GM21447 (cell line): ENCODE measurements around the gene ABITRAM.
"Not testable (repeated sequence)": the region's sequence is repeated elsewhere in the genome, so short reads cannot be mapped to it uniquely, and the experiment has no call there.

Experiments used
- ATAC-seq: cut with Tn5 transposase; IDR thresholded peaks from one replicate; pipeline ENCODE4 v1.9.1; 2021; ENCODE audit not compliant: unreplicated experiment

ABITRAM gene, protein sequence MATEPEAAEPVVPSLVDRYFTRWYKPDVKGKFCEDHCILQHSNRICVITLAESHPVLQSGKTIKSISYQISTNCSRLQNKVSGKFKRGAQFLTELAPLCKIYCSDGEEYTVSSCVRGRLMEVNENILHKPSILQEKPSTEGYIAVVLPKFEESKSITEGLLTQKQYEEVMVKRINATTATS

DNA sequence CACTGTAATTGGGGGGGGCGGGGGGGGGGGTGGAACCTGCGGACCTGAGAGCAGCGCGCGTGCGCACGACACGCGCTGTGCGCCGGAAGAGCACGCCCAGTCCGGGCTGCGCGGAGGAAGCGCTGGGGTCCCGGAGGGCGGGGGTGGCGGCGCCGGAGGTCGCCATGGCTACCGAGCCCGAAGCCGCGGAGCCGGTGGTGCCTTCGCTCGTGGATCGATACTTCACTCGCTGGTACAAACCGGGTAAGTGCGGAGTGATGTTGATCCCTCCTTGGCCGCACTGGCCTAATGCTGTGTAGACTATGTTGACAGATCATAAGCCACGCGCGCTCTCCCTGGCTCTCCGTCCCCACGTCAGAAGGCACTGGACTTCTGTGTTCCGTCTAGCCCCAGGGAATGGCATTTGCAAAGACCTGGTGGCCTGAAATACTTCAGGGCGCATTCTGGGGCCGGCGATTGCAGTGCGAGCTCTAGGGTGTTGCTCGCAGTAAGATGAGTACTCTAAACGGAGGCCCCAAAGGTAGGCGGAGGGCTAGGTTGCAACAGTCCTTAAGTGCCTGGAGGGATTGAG lies at the start of gene ABITRAM:
ABITRAM (plus strand) TSS at position 78 of the 571 bp plus-strand sequence; CDS start at position 165, 87 bp downstream.
- ATAC-seq, result peak; percentile 78

DNA sequence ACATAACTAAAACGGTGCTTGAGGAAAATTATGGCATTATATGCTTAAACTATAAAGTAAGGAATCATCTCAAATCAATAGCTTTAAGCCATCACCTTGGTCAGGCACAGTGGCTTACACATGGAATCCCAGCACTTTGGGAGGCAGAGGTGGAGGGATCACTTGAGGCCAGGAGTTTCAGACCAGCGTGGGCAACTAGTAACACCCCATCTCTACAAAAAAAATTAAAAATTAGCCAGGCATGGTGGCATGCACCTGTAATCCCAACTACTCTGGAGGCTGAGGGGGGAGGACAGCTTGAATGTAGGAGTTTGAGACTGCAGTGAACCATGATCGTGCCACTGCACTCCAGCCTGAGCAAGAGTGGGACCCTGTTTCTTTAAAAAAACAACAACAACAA lies 49.5 kb upstream of the ABITRAM start:
- ATAC-seq, result no peak

DNA sequence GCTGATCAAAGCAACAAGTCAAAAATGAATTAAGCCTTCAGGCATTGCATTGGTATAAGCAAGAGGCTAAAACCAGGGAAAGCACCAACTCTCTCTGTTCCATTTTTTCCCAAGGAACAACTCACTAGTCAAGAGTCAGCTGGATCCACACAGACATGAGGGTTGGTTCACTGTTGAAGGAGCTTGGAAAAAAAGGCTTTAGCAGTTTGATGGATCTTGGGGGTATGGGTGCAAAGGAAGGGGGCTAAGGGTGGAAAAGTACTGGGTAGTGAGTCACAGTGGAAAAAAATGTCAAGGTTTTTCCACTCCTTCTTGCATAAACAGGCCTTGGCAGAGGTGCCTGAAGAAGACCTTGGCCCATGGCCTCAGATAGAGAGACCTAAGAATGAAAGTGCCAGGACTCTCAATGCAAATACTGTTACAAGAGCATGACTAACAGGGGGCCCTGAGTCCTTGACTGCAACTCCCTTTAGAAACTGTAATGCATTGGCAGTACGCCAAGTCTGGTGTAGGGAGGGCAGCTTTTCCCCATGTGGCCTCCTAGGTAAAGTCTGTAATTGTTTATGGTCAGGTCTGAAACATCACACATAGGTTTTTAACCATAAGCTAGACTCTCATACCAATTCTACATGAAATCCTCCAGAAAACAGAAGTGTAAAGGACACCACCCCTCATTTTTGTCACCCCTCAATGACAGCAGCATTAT lies 48.4 kb upstream of the ABITRAM start:
- peak; percentile 99 for ATAC-seq

DNA sequence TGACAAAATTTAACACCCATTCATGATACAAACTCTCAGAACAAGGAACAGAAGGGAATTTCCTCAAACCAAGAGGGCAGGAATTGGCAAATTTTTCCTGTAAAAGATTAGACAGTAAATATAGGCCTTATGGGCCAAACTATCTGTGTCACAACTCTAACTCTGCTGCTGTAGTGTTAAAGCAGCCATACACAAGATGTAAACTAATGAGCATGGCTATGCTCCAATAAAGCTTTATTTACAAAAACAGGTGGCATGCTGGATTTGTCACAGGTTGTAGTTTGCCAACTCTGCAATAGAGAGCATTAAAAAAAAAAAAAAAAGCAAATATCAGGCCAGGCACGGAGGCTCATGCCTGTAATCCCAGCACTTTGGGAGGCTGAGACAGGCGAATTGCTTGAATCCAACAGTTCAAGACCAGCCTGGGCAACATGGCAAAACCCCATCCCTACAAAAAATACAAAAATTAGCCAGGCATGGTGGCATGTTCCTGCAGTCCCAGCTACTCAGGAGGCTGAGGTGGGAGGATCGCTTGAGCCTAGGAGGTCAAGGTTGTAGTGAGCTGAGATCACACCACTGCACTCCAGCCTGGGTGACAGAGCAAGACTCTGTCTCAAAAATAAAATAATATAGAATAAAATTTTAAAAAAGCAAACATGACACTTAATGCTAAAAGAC lies 47.5 kb upstream of the ABITRAM start:
- not testable (repeated sequence) for ATAC-seq

DNA sequence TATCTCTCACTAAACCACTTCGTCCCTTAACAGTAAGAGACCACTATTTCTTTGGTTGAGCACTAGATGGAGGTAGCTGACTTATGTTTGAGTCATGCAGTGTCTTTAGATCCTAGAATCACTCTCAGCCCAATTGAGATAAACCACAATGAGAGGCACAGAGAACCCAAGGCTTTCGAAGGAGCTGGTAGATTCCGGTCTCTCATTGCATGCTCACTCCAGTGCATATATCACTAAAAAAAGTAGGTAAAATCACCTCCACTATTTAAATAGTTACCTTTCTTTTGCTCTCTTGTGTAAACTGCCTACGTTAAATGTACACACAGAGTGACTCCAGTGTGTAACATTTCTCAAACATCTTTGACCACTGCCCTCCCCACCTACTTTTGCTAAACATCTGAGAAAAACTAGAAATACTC lies 44.5 kb upstream of the ABITRAM start:
- no peak for ATAC-seq

DNA sequence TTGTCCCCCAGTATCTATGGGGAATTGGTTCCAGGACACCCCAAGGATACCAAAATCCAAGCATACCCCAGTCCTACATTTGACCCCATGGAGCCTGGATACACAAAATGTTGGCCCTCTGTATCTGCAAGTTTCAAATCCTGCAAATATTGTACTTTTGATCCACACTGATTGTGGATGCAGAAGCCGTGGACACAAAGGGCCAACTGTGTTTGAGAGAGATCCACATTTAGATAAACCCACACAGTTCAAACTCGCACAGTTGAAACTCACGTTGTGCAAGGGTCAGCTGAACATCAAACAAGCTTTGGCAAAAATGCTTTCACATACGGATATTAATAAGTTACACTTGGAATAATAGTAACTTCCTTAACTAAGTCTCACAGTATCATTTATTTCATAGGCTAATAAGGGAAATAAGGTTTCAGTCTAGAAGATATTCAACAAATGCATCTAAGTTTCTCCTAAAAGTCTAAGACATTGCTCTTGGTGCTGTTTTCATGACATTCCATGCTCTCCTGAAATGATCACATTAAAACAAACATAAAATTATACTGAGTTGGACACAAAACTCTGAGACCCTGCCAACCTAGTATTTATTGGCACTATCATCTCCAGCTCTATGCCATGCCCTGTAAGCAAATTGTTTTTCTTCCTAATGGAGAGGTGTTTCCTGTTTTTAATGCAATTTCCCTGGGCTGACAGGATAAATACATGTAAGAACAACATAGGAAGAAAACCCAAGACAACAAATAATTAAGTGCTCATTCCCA lies 39.8 kb upstream of the ABITRAM start:
- no peak for ATAC-seq

DNA sequence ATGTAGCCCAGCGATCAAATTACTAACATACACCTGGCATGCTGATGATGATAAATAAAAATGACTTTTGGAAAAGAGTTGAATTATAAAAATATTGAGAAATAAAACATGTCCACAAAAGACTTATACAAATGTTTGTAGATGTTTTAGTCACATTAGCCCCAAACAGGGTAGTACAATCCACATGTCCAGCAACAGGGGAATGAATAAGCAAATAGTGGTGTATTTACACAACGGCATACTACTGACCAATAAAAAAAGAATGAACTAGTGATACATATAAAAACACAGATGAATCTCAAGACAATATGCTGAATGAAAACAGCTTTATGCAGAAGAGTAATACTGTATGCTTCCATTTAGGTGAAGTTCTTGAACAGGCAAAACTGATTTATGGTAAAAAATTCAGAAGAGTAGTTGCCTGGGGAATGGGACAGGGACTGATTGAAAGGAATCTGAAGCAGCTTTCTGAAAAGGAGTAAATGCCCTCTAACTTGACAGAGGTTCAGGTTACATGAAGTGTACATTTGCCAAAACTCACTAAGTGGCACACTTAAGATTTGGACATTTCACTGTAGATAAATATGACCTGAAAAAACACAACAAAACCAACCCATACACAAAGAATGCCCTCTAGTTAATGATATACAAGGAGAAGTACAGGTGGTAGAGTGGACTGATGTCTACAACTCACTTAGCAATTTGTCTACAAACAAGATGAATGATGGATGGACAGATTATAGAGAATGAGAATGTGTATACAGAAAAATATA lies 36.7 kb upstream of the ABITRAM start:
- ATAC-seq, result no peak

DNA sequence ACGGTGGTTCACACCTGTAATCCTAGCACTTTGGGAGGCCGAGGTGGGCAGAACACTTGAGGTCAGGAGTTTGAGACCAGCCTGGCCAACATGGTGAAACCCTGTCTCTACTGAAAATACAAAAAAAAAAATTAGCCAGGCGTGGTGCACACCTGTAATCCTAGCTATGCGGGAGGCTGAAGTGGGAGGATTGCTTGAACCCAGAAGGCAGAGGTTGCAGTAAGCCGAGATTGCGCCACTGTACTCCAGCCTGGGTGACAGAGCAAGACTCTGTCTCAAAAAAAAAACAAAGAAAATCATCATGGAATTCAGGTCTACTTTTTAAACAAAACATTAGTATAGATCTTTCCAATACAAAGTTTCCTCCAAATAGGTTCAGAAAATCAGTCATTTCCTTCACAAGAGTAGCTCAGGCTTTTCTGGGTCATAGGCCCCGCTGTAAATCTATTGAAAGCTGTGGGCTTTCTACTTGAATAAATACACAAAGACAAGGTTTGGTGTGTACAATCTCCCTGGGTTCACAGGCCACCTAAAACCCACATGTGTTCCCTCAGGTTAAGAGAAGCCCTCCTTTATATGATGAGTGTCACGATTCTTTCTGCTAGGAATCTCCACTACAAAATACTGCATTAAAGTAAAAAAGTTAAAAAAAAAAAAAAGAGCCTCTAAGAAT lies 35.0 kb upstream of the ABITRAM start:
- ATAC-seq, result not testable (repeated sequence)

DNA sequence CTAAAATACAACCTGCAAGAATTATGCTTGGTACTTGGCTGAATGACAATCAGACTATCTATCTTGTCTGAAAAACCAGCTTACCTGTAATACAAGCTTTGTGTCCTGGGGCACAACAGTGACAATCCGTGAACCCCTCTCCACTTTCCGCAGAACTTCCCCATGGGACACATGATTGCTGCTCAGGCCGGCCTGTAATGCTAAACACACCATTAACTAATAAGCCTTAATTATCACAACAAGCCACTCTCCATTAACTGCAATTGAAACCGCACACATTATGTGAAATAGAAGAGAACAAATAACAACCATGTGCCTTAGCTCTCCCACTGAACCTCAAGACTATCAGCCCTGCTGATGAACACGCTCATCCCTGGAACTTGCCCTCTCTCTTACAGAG lies 34.0 kb upstream of the ABITRAM start:
- ATAC-seq, result no peak

DNA sequence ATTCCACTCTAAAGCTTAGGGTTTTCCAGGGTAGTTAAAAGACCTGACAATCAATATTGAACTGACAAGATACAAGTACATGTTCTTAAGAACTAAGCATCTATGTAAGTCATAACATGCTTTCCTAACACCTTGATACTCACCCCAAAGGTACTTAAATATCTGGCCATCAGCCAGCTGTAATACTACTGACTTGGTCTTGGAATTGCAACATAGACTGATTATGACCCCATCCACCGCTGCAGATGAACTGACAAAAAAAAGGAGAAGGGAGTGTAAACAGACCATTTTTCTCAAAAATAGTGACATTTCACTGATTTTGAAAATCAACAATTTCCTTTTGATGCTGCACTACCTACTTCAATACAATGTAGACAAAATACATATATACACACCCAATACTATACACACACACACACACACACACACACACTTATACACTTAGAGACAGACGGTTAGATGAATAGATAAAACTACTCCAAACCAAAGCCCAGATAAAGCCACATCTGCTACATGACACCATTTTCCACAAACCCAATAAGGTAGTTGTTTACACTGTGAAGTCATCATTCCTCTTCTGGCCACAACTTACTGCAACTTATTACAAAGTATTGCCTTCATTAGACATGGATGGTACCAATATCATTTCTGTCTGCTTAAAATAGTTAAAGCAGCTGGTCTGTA lies 30.6 kb upstream of the ABITRAM start:
- no peak for ATAC-seq

DNA sequence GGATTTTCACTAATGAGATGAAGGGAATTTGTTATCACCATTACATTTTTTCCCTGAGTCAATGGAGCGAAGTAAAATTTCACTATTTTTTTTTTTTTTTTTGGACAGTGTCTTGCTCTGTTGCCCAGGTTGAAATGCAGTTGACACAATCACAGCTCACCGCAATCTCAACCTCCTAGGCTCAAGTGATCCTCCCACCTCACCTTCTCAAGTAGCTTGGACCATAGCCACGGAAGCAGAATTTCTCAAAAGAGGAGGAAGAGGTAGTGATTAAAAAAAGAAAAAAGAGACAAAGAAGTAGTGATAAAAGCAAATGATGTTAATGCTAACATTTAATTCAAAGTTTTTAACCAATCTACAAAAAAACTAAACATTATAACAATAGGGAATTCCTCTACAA lies 30.0 kb upstream of the ABITRAM start:
- no peak for ATAC-seq

DNA sequence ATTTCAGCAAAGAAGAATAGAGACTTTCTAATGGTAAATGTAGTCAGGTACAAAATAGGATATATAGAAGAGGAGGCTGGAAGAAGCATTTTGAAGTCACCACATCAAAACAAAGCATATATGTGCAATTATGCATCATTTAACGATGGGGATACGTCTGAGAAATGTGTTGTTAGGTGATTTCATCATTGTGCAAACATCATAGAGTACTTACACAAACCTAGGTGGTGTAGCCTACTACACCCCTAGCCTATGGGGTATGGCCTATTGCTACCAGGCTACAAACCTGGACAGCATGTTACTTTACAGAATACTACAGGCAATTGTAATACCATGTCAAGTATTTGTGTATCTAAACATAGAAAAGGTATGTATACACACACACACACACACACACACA lies 28.7 kb upstream of the ABITRAM start:
- ATAC-seq, result no peak

DNA sequence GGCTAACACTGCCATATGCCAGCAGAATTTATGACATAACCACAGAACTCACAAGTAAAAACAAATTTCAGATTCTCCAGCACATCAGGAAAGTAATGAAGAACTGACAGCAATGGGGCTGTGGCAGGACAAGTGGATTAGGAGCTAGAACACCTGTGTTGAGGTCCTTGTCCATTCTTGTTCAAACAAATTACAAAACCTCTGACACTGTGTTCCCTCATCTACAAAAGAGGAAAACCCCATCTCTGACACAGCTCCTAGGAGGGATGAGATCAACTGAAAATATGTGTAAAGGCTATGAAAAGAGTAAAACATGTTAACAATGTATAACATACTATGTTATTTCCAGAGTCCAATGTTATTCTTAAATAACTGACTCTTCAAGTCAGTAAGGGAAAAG lies 23.8 kb upstream of the ABITRAM start:
- no peak for ATAC-seq

DNA sequence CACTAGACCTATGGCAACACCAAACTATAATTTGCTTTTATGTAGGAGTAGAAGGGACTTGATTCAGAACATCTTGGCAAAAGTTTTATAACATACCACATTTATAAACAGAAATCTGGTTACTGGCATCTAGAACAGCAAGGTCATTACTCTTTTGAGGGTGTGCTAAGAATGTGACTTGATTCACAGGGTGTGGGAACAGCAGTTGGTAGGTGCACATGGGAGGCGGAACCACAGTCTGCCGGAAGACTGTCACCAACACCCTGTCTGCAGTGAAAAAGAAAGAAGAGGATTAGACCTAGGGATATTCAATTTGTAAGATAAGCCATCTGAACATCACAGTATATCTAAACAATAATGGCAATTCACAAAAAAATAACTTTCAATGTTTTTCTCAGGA lies 23.3 kb upstream of the ABITRAM start:
- no peak for ATAC-seq

DNA sequence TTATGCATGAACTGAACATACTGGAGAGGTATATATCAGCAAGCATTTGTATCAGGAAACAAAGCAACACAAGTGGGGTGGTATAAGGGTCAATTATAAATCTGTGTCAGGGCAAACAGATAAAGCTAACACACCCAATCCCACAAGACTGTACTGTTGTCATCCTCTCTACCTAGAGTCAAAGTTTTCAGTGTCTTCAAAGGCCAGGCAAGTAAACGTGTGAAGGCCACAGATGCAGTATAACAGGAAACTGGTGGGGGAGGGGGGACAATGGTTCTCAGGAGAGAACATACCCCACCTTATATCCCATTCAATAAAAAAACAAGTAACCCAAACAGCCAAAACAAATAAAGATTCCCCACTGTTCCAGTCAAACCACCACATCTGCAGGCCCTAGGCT lies 22.4 kb upstream of the ABITRAM start:
- ATAC-seq, result no peak

DNA sequence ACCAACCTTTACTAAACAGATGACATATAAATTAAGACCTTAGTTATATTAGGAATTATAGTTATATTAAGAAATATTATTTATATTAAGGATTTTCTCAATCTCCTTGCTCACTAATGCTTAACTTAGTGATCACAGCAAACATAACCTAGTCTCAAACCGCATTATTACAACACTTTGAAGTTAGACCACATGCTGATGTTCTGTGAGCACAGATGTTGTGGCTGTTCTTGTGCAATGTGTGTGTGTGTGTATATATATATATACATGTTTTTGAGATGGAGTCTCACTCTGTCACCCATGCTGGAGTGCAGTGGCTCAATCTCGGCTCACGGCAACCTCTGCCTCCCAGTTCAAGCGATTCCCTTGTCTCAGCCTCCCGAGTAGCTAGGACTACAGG lies 20.8 kb upstream of the ABITRAM start:
- ATAC-seq, result no peak

DNA sequence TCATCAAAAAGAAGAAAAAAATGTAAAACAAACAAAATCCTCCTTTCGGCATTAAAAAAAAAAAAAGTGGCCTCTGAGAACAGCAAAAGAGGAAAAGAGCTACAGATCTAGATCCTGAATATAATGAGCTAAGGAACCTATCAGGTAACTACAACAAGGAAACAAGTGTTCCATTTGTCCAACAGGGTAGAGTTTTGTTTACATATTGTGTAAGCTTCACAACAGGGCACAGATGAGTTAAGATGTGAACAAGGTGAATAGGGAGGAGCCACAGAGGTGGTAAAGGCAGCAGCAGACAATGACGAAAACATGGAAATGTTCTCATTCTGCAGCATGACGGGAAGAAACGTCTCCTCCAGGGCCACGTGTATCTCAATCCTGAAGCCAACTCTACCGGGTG lies 14.7 kb upstream of the ABITRAM start:
- no peak for ATAC-seq

DNA sequence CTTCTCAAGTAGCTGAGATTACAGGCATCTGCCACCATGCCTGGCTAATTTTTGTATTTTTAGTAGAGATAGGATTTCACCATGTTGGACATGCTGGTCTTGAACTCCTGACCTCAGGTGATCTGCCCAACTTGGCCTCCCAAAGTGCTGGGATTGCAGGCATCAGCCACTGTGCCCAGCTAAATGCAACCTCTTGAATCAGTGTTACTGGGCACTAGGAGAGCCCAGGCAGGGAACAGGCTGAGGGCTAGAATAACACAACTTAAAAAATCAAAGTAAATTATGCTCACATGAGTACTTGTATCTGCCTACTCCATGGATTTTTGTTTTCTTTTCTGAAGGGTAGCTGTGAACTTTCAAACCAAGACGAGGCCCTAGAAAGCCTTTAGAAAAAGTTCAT lies 13.8 kb upstream of the ABITRAM start:
- ATAC-seq, result not testable (repeated sequence)

DNA sequence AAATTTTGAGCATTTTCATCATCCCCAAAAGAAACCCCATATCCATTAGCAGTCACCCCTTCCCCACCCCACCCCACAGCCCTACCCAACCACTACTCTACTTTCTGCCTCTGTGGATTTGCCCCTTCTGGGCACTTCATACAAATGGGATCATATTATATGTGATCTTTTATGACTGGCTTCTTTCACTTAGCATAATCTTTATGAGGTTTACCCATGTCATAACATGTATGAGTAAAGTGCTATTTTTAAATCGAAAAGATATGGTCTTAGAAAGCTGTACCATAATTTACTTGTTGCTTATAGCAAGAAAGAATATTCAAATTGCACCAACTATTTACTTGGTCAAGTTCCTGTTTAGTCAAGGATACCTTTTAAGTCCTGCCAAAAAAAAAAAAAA lies 13.0 kb upstream of the ABITRAM start:
- no peak for ATAC-seq
